Fibroblast of skin of right quadriceps (primary cell): ENCODE measurements around the gene NDUFS6.
"Not testable (repeated sequence)": the region's sequence is repeated elsewhere in the genome, so short reads cannot be mapped to it uniquely, and the experiment has no call there.

Experiments used
- DNase-seq: peaks from one replicate; pipeline ENCODE4 v3.0.0-alpha.2; 2013

Gene NDUFS6

DNA sequence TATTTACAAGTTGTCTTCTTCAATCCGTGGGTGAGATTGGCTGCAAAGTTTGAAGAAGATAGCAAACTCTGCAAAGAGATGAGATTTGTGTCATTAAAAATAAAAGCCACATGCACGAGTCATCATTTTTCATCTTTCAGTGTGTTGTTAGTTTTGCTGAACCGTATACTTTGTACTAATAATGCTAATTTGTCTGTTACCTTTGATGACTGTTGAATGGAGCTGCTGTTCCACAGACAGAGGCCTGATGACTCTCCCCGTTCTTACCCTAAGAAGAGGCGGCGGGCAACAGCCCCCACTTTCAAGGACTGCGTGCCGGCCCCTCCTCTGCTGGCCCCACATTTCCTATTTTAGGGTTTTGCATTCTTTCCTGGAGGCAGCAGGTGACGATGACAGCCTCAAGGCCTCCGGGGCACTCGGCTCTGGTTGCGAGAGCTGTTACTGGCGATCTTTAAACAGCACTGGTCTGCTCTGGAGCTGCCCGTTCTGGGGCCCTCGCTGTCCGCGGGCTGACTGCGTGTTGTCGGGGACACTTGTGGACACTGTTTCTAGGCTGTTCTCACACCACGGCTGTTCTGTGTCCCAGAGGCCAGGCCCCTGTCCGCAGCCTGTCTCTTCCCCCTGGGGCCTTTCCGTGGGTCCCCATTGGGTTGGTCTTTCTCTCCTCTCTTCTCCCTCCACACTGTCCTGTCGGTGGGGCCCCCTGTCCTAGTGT, 35.1 kb downstream of the NDUFS6 start:
- no peak for DNase-seq

DNA sequence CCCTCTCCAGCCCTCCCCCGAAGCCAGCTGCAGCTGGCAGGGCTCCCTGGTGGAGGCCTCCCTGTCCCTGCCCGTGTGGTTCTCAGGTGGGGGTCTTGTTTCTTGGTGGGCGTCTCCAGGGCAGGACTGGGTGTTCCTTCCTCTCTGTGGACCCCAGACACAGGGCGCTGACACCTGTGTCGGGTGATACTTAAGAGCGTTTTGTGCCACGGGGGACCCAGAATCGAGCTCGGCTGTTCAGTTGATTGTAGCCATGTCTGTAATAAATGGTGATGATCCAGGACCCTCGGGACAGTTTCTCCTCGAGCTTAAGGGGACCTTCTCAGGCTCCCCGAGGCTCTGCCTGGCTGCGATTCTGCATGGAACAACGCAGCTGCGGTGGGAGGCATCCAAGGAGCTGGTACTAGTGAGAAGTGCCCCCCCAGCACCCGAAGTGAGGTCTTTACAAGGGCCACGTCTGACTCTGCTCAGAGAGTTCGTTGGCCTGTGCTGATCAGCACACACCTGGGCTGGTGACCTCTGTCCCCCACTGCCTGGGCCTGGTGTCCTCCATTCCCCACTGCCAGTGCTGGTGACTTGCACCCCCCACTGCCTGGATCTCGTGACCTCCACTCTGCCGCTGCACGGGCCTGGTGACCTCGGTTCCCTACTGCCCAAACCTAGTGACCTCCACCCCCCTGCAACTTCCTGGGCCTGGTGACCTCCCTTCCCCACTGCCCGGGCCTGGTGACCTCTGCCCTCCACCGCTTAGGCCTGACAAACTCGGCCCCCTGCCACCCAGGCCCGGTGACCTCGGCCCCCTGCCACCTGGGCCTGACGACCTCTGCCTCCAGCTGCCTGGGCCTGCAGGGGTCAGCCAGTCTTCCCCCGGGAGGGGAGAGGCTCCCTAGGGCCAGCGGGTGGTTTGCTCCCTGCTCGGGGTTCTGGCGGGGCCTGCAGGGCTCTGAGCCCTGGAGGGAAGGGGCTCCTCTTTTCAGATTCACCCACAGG, 36.0 kb downstream of the NDUFS6 start:
- no peak for DNase-seq

DNA sequence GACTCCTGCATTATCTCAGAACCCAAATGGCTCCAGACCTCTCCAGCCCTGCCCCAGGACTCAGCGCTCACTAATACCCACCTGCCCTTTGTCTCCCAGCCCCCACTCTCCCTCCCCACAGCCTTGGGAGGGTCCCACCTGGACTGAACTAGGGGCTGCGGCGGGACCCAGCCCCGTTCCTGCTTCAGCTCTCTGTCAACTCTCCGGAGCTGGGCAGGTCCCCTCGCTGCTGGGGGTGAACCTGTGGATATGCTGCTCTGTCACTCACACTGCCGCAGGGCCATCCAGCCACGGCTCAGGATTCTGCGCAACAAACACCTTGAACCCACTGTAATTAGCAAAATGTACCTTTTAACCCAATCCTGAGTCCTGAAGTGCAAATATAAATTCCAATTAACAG, 36.8 kb downstream of the NDUFS6 start:
- DNase-seq = no peak

DNA sequence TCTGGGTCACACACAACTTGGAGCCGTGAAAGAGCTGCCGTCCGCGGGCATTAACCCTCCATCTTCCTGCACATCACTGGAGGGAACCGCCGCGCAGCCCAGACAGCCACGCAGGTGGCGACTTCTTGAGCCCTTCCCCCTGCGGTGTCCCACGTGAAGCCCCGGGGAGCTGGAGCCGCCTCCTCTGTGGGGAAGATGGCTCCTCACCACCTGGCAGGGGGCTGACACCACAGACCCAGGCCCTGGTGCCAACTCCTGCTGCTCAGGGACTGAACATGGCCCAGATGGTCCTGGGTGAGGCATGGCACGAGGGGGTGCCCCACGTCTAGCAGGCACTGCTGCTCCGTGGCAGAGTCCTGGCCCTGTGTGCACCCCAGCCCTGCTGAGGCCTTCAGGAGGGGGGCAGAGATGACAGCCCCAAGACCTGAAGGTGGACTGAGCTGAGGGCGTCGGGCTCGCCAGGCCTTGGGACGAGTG, 38.9 kb downstream of the NDUFS6 start:
- no peak for DNase-seq

DNA sequence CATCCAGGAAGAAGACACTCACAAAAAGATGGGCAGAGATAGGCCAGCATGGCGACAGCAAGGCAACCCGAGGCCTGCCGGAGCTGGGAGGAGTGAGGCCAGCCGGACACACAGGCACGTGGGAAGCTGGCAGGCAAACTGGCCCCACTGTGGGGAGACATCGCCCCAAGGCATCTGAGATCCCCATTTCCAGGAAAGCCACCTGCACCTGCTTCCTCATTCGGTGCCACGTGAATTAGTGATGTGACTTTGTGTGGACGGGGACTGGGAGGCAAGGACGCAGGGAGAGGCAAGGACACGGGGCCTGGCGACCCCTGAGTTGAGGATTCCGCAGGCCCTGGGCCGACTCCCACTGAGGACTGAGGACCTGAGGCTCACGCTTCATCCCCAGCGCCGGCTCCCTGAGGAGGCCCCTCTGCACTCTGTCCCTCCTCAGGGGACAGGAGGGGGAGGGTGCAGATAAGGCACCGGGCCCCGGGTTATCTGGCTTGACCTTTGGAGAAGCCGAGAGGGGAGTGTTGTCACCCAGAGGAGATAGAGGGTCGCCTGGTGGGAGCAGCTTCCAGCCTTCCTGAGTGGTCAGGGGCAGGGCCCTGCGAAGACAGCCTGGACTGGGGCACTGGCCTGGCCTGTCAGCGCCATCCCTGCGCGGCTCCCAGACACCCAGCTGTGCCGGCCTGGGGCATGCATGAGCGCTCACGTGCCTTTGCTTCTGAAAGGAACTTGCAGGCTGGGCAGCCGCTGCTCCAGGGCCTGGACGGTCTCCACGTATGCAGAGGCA, 39.7 kb downstream of the NDUFS6 start:
- DNase-seq = no peak

DNA sequence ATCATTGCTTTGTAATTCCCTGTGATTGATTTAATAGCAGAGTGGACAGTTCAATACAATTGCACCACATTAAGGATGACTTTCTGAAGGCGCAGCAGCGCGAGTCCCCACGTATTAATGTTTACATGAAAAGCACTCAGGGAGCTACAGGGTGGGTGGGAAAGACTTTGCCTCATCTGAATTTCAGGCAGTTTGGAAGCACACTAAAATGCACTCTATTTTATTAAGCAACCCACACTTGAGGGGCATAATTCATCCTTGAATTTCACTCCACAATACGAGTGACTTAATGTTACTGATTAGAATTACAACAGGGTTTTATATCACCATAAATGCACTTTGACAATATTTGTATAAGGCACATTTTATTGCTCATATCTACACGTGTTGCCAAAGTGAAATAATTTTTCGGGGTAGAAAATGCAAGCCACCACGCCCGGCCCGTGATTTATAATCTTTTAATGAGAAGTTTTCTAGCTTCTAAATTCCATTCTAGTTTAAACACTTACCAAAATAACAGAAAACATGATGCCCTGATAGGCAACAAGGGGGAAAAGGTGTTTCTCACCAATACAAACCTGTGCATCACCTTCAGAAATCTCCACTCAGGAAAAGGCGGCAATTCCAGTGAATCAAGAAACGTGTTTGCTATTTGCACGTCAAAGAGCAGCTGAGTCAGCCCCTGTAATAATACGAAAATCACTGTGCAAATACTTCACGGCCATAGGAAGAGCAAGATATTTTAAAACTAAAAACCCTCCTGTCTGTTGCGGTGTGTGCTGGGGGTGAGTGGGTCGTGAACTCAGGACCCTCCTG, 41.0 kb downstream of the NDUFS6 start:
- no peak for DNase-seq

DNA sequence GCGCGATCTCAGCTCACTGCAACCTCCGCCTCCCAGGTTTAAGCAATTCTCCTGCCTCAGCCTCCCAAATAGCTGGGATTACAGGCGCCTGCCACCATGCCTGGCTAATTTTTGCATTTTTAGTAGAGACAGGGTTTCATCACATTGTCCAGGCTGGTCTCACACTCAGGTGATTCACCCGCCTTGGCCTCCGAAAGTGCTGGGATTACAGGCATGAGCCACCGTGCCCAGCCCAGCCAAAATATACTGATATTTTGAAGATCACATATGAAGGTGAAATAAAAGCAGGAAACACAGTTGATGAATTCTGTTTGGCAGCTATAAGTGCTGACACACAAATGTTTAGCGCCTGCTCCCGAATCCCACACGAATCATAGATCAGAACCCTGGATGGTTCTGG, 42.6 kb downstream of the NDUFS6 start:
- DNase-seq = not testable (repeated sequence)

DNA sequence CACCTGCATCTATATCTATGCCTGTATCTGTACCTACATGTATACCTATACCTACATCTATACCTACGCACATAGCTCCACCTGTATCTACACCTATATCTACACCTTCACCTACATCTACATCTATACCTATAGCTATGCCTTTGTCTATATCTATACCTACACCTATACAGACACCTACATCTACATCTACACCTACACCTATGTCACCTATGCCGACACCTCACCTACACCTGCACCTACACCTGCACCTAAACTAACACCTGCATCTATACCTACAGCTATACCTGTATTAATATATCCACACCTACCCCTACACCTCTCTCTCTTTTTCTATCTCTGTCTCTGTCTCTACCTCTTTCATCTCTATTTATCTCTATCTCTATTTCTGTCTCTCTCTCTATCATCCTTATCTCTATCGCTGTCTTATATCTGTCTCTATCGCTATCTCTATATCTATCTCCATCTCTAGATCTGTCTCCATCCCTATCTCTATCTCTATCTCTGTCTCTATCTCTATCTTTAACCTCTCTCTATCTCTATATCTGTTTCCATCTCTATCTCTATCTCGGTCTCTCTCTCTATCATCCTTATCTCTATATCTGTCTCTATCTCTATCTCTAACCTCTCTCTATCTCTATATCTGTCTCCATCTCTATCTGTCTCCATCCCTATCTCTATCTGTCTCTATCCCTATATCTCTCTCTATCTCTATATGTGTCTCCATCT, 43.7 kb downstream of the NDUFS6 start:
- DNase-seq = no peak

DNA sequence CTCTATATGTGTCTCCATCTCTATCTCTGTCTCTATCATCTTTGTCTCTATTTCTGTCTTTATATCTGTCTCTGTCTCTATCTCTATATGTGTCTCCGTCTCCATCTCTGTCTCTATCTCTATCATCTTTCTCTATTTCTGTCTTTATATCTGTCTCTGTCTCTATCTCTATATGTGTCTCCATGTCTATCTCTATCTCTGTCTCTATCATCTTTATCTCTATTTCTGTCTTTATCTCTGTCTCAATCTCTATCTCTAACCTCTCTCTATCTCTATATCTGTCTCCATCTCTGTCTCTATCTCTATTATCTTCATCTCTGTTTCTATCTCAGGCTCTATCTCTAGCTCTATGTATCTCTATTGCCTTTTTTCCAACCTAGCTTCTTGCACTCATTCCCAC, 44.5 kb downstream of the NDUFS6 start:
- no peak for DNase-seq

DNA sequence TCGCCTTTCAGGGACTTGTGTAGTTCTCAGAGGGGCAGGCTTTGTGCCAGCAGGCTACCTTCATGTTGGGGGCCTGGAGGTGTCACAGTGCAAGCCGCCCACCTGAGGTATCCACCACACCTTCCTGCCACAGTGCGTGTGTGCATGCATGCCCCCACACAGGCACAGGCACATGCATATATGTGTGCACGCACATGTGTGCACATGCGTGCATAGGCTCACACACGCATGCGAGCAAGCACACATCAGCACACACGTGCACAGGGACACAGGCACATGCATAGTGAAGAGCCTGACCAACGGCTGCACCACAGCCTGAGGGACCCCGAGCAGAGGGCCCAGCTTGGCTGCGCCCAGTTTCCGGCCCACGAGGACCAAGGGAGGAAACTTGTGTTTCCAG, 45.4 kb downstream of the NDUFS6 start:
- no peak for DNase-seq

DNA sequence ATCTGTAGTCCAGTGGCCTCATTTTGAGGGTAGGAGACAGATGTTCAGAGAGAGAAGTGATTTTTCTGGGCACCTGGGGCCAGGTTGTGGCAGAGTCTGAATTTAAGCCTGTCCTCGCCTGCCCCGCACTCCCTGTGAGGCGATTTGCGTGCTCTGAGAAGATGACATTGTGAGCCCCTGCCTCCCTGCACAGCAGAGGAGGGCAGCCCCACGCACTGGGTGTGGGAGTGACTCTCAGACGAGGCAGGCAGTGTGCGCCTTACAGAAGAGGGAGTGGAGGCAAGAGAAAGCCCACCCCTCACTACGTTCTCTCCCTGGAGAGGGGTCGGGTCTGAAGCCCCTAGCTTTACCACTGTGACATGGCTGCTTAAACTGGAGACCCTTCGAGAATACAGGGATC, 45.8 kb downstream of the NDUFS6 start:
- DNase-seq = no peak

DNA sequence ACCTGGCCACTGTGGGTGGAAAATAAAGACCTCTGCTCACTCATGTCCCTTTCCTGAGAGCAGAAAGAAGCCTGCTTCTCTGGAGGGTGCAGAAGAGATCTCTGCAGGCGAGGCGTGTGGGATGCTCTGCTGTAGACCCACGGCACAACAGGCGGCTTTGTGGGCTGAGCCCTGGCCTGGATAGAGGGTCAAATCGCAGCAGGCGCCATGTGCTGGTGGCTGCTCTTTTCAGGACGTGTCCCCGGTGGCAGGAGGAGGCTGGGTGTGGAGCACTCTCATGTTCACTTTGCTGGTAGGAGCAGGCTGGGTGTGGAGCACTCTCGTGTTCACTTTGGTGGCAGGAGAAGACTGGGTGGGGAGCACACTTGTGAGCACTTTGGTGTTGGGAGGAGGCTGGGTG, 46.4 kb downstream of the NDUFS6 start:
- DNase-seq = no peak

DNA sequence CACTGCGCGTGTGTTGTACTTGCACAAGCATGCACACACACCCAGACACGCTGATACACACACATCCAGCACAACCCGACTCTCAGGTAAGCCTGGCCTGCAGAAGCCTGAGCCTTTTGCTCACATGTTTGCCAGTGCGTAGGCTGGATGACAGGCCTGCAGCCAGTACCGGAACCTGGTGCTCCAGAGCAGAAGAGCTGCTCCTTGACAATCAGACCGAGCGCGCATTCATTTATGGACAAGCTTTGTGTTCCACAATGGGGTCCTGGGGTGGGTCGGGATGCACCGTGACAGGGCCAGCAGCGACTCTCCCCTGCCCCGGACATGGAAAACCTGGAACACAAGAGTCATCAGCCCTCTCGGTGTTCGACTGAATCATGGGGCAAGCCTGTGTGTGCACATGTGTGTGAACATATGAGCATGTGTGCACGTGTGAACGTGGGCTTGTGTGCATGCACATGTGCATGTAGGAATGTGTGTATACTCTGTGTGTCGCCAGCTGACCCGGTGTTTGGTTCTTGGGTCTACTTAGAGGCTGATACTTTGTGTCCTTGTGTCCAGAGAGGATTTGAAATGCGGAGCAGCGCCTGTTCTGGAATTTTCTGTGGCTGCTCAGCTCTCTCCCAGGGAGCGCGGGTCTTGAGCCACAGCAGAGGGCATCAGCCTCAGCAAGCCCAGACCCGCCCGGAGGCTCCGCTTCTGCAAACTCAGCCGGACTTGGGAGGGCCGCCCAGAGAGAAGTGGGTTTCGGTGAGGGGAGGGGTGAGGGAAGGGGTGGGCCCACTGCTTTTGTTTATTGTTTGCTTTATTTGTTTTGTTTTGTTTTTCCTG, 49.3 kb downstream of the NDUFS6 start:
- DNase-seq = no peak

DNA sequence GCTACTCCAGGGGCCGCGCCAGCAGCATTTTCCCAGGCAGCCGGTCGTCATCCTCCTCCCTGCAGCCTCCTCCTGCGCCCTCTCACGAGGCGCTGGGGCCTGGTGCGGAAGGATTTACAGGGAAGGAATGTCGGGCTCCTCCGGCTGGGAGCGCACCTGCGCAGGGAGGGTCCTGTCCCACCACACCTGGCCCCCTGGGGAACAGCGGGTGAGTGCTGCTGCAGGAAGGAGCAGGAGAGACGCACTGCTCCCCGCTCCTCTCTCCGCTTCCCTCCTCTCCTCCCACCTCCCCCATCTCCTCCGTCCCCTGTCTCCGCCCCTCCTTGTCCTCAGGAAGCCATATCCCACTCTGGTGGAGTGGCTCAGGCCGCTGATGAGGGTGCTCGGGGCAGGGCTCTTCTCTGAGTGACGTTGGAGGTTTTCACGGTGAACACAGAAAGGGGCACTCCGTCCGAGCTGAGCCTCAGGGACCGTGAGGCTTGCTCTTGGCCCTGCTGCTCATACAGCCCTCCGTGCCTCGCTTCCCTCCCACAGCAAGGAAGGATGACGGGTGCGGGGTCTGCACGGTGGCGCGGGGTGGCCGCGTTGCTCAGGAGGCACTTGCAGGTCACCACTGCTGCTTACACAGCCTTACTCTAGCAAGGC, 50.2 kb downstream of the NDUFS6 start:
- no peak for DNase-seq

DNA sequence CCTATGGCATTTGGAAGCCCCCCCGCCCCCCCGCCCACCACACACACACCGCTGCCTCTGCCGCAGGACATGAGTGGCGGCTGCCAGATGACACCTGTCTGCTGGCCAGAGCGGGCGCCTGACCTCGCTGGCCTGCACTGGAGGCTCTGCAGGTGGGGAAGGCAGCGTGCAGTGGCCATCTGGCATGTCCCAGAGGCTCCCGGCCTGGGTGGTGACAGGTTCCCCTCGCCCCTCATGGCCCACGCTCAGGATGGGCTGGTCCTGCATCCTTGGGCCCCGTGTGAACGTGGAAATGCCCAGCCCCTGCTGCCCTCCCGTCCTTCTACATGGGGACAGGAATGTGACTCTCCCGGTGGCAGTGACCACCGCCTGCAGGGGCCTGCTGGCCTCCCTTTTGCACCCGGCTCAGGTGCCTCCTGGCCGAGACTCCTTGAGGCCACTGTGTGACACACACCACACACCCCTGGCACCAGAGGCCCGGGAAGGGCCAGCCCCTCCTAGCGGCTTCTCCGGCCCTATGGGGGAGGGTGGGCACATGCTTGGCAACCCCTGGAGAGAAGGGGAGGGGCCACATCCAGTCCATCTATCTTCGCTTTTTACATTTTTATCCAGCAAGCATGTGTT, 51.2 kb downstream of the NDUFS6 start:
- DNase-seq = no peak

DNA sequence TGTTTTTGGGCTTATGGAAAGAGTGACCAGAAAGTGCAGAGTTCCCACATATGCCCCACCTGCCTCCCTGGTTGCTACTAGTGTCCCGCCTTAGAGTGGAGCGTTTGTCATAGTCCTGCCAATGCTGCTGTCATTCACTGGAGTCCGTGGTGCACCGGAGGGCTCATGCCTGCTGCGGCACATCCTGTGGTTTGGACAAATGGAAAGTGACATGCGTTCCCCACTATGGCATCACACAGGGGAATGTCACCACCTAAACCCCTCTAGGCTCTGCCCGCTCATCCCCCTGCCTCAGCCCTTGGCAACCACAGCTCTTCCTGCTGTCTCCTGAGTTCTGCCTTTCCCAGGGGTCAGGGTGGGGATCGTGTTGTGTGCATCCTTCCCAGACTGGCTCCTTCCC, 52.3 kb downstream of the NDUFS6 start:
- DNase-seq = no peak

DNA sequence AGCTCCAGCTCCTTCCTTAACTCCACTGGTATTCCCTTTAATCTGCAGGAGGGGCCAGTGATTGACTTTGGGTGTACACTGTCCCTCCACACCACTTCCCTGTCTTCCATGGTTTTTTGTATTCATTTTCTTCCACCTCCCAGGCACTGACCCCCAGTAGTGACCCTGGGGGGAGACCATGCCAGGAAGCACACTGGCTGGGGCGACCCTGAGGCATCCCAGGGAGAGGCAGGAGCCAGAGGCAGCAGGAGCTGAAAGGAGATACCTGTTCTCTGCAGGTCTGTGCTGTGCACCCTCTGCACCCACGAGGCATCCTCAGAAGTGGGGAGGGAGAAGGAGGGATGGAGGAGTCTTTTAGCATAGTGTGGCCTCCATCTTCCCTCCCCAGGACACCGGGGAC, 53.9 kb downstream of the NDUFS6 start:
- no peak for DNase-seq

DNA sequence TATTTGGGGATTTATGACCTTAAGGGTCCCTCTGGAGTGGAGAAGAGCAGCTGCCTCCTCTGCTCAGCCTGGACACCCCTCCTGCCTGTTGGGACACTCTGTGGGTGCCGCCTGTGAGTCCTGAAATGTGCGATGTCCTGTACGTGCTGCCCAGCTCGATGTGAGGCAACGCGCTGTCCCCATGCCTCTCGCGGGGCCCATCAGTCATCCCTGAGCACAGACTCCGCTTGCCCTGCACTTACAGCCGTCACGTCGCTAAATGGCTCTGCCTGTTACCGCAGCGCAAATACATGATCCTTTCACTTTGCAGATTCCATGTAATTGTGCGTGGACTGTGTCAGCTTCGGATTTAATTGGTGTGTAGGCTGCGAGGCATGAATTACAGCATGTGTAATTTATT, 54.4 kb downstream of the NDUFS6 start:
- no peak for DNase-seq

DNA sequence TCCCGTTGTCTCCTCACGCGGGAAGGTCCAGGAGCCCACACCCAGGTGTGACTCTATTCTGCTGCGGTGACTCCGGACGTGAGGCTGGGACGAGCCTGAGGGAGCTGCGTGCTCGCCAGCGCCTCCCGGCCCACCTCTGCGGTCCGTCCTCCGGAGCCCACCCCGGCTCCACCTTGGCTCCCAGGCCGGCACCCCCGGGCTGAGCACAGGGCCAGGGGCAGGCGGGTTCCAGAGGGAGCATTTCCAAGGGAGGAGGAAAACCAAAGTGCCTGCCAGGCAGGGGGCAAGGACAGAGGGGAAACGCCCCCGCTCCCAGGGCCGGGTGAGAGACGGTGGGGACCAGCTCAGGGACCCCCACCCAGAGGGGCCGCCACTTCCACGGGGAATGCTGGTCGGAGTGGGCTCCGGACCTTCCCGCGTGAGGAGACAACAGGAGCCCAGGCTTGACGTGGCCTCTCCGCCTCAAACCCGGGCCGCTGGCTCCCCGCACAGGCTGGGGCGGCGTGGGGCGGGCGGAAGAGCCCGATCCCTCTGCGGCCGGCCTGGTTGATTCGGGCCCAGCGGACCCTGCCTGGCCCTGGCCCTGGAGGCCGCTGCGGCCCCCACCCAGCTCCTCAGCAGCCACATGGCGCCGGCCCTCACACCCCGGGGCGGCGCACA, 55.5 kb downstream of the NDUFS6 start:
- DNase-seq = no peak
